HPDE6-E6E7 (cell line): ENCODE measurements around the gene NRIP2.

Experiments used
- DNase-seq: peaks from one replicate; pipeline ENCODE4 v3.0.0; 2011; ENCODE audit warnings: missing footprints; ENCODE audit errors: extremely low spot score

Gene NRIP2

DNA sequence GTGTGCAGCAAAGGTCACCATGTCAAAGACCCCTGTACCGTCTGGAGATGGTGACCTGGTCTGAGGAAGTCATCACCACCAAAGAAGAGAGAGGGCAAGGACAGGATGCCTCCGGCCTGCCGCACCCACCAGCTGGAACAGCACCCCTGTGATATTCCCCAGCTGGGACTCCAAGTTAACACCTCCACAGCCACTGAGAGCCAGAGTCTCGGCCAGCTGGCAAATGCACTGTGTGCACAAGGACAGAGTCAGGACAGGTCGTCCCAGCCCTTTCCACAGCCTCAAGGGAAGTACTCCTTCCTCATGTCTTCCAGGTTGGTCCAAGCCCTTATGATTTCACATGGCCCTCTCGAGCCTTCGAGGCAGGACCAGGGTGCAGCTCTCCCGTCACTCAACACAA, 59.4 kb downstream of the NRIP2 start:
- no peak for DNase-seq
